RWPE2 (cell line): ENCODE measurements around the gene SLAMF1.

Experiments
- ATAC-seq: fragments of 200-7000 bp; cut with Tn5 transposase; 3 replicates; pipeline ENCODE4 v1.9.1; 2021; ENCODE audit warnings: low read depth
- DNase-seq: peaks from one replicate; pipeline ENCODE4 v3.0.0-alpha.2; 2020; ENCODE audit warnings: low spot score
- H3K27ac ChIP-seq: fragments of 450-650 bp; 2 replicates; pipeline ENCODE4 v1.5.1; 2017; ENCODE audit warnings: mild to moderate bottlenecking; ENCODE audit not compliant: poor library complexity, severe bottlenecking
- H3K27me3 ChIP-seq: fragments of 250-450 bp; sonication (Bioruptor Pico); 2 replicates; pipeline ENCODE4 v1.5.1; 2021; ENCODE audit warnings: mild to moderate bottlenecking, moderate library complexity; ENCODE audit not compliant: insufficient read depth, poor library complexity, severe bottlenecking
- H3K36me3 ChIP-seq: fragments of 250-450 bp; sonication (Bioruptor Pico); 2 replicates; pipeline ENCODE4 v1.5.1; 2020; ENCODE audit warnings: low read depth, mild to moderate bottlenecking, moderate library complexity
- H3K4me1 ChIP-seq: fragments of 250-450 bp; sonication (Bioruptor Pico); 2 replicates; pipeline ENCODE4 v1.5.1; 2021; ENCODE audit warnings: mild to moderate bottlenecking, moderate library complexity; ENCODE audit not compliant: insufficient read depth, poor library complexity, severe bottlenecking
- H3K4me3 ChIP-seq: fragments of 250-450 bp; sonication (Bioruptor Pico); 2 replicates; pipeline ENCODE4 v1.5.1; 2021; ENCODE audit warnings: mild to moderate bottlenecking, moderate library complexity; ENCODE audit not compliant: severe bottlenecking
- H3K9me3 ChIP-seq: fragments of 250-450 bp; sonication (Bioruptor Pico); 2 replicates; pipeline ENCODE4 v1.5.1; 2021; ENCODE audit warnings: mild to moderate bottlenecking, moderate library complexity; ENCODE audit not compliant: severe bottlenecking
- CTCF ChIP-seq: fragments of 450-650 bp; IDR thresholded peaks from one replicate; pipeline ENCODE4 v1.5.1; 2017; ENCODE audit warnings: mild to moderate bottlenecking, moderate library complexity; ENCODE audit not compliant: poor library complexity, severe bottlenecking

SLAMF1 gene

DNA sequence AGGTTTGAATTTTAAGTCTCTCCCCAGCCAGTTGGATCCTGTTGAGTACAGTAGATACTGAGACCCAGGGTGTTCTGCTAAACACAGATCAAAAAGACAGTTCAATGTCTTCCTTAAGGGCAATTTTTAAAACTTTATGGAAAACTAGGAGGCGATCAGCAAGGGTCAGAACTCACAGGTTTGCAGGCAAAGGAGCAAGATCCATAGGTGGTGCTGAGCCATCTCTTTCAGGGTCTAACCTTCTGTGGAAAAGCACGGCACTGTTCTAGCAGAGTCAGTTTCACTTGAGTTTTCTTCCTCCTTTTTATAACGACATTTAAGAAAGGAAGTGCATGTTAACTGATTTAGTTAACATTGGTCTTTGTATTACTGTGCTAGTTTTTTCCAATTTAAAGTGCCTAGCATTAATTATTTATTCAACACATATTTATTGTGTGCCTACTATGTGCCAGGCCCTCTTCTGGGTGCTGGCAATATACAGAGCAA, 67.6 kb downstream of the SLAMF1 start, which contains the start of gene CD84:
Gene CD84 (minus strand): TSS at position 281 of the 486 bp plus-strand sequence. CDS start 59 bp downstream, at position 222.
- ATAC-seq, result no peak
- no peak within 1 kb of the TSS for H3K4me3 ChIP-seq

GRCh38 chr1:160578525-160579191, 68.2 kb downstream of the SLAMF1 start:
- H3K4me1 ChIP-seq, result no peaks in the 10 kb centered on the region
- H3K9me3 ChIP-seq, result no peaks in the 10 kb centered on the region
- no peak for ATAC-seq
- no peak overlapping the region for H3K4me3 ChIP-seq
- no peak for DNase-seq
- no peaks in the 10 kb centered on the region for H3K27me3 ChIP-seq
- no peak overlapping the region for H3K27ac ChIP-seq
- no peaks in the 10 kb centered on the region for H3K36me3 ChIP-seq
- TF ChIP-seq CTCF, result no peak

More for the DNA sequence above, 67.6 kb downstream of the SLAMF1 start, which contains the start of gene CD84:
- no peak for DNase-seq
- H3K27me3 ChIP-seq, result no peaks in the 10 kb centered on the region
- no peaks in the 10 kb centered on the region for H3K4me1 ChIP-seq
- no peaks in the 10 kb centered on the region for H3K9me3 ChIP-seq
- no peak for TF ChIP-seq CTCF
- H3K36me3 ChIP-seq, result no peaks in the 10 kb centered on the region
- no peak within 1 kb of the TSS for H3K27ac ChIP-seq

GRCh38 chr1:160578175-160578524, 68.7 kb downstream of the SLAMF1 start:
- Histone ChIP-seq H3K27ac (no peak overlapping the region), H3K4me1 (no peaks in the 10 kb centered on the region), H3K4me3 (no peak overlapping the region), H3K27me3 (no peaks in the 10 kb centered on the region), H3K36me3 (no peaks in the 10 kb centered on the region), H3K9me3 (no peaks in the 10 kb centered on the region)
- ATAC-seq, result no peak
- no peak for DNase-seq
- no peak for TF ChIP-seq CTCF

DNA sequence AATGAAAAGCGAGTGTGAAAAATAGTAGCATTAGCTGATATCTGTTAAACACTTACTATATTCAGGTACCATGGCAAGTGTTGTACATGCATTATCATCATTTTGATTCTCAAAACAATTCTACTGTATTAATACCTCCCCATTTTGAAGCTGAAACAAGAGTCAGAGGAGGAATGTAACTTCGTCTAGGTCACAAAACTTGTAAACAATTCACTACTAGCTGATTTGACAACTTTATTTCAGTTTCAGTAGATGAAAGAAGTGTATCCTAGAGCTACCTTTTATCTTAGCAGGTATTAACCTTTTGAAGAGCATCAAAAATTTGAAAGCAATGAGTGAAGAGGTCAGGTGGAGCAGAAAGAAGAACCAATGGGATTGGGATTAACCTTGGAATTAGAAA, 69.2 kb downstream of the SLAMF1 start:
- no peak for TF ChIP-seq CTCF
- H3K36me3 ChIP-seq, result no peaks in the 10 kb centered on the region
- no peak overlapping the region for H3K4me3 ChIP-seq
- ATAC-seq (no peak), DNase-seq (no peak)
- H3K9me3 ChIP-seq, result no peaks in the 10 kb centered on the region
- H3K27me3 ChIP-seq, result no peaks in the 10 kb centered on the region
- no peak overlapping the region for H3K27ac ChIP-seq
- no peaks in the 10 kb centered on the region for H3K4me1 ChIP-seq

DNA sequence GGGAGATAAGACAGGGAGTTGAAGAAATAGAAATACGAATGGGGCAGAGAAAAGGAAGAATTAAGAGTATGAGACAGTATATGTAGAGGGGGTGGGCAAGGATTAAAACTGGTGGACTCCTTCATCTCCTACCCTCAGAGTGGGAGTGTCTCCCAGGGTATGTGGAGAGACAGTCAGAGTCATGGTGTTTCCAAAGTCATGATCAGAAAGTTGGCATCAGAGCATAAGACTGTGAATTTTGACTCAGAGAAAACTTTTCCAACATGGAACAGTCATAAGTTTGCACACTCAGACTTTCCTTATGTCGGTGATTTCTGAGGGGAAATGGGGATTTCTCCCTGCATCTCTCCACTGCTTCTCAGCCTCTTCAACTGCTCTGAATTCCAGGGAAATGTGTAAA, 70.0 kb downstream of the SLAMF1 start:
- Histone ChIP-seq H3K4me1 (no peaks in the 10 kb centered on the region), H3K27me3 (no peaks in the 10 kb centered on the region), H3K36me3 (no peaks in the 10 kb centered on the region), H3K27ac (no peak overlapping the region), H3K9me3 (no peaks in the 10 kb centered on the region), H3K4me3 (no peak overlapping the region)
- ATAC-seq (no peak), DNase-seq (no peak)
- no peak for TF ChIP-seq CTCF
